NCI-H510A (cell line): ENCODE data around the gene TBC1D22A.

Experiments
- DNase-seq: peaks from one replicate; lab custom pipeline; 2025; lab: John Stamatoyannopoulos, UW

The TBC1D22A gene

DNA sequence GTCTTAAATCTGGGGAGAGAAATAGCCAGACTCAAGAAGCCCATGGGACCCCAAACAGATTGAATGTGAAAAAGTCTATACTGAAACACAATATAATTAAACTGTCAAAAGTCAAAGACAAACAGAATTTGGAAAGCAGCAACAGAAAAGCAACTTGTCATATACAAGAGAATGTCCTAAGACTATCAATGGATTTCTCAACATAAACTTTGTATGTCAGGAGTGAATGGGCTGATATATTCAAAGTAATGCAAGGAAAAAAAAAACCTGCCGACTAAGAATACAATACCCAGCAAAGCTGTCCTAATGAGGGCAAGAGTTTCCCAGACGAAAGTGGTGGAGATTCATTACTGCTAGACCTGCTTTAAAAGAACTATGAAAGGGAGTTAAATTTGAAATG lies 73.2 kb downstream of the TBC1D22A start:
- no peak for DNase-seq

GRCh38 chr22:46841522-46841921 lies 79.1 kb downstream of the TBC1D22A start:
- DNase-seq, result no peak

DNA sequence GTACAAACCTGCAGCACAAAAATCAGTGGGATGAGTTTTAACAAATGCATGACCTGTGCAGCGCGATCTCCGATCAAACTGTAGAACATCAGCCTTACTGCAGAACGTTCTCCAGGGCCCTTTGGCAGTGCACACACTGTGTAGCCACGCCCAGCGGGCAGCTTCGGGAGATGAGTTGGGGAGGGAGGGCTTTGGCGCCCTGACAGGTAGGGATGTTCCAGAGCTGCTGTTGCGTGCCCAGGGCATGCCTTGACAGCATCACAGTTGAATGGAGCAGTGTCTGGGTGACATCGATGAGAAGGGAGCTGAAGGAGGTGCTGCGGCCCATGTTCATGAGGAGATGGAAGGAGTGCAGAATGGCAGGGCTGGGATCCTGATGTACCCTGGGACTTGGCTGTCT lies 80.2 kb downstream of the TBC1D22A start:
- DNase-seq, result no peak

DNA sequence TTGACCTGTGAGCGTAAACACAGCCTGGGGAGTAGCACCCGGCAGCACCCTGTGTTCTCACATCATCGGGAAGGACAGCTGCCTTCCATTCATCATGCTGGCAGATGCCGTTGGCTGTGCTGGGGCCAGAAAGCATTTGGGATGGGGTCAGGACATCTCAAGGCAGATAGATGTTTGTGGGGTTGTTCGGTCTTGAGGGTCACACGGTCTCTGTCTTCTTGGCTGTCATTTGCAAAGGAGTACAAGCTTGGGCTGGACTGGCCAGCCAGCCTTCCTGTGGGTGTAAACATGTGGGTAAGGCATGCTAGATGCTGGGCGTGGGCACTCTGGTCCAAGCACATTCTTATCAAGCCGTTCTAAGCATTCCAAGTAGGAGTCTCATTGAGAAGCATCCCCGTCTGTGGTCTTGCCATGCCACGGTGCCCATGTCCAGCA lies 81.4 kb downstream of the TBC1D22A start:
- no peak for DNase-seq

- DNase-seq, result no peak
Observed at GRCh38 chr22:46844606-46845210, 82.3 kb downstream of the TBC1D22A start.

DNA sequence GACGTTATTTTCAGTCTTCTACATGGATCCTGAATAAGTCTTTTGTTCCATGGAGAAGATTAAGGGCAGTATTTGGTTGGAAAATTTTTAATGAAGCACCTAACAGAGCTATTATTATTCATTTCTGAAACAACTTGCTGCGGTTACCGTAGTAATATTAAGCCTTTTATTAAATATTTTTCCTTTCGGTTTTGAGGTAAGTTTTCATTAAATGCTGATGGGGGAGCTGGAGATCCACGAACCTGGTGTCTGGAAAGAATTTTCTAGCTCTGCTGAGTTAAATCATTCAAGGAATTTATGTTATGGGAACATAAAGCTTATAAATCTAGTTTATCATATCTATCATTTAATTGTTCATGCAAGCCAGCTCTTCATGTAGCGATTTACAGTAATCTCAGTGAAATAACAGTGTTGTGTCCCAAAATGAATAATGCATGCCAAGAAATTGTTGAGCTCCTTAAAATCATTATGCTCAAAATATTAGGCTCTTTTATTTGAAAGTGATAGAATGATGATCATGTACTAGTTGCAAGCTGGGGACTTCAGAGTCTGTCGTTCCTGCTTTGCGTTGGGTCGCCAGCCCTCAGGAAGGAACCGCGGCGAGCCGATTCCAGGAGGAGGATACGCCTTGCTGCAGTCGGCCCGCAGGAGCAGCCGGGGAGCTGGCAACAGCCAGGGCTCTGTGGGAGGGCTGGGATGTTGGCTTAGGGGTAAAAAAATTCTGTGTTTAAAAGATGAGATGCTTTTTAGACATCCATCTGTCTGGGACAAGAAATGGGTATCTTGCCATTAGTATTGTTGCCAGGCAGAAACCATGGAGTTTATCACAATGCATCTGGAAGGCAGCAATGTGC lies 83.1 kb downstream of the TBC1D22A start:
- no peak for DNase-seq

GRCh38 chr22:46846150-46846831 lies 83.8 kb downstream of the TBC1D22A start:
- no peak for DNase-seq

GRCh38 chr22:46846832-46847355 lies 84.4 kb downstream of the TBC1D22A start:
- DNase-seq, result no peak

DNA sequence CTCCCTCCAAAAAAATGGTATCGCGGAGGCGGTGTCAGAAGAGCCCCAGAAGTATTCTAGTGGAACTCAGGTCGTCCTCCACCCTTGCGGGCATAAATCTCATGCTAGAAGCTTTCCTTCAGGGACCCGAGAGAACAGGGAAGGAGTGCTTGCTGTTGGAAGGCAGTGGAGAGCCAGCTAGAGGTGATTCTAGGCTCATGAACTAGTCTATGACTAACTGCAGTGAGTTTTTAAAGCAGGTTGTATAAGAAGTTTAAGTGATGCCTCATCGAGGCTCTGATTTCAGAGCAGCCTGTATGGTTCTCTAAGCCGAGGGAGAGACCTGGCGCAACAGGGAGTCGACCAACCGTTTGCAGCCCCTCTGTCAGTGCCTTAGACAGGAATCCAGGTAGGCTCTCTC lies 85.7 kb downstream of the TBC1D22A start:
- DNase-seq, result no peak

GRCh38 chr22:46849101-46849500 lies 86.7 kb downstream of the TBC1D22A start:
- DNase-seq, result no peak

GRCh38 chr22:46849951-46850350 lies 87.5 kb downstream of the TBC1D22A start:
- no peak for DNase-seq

DNA sequence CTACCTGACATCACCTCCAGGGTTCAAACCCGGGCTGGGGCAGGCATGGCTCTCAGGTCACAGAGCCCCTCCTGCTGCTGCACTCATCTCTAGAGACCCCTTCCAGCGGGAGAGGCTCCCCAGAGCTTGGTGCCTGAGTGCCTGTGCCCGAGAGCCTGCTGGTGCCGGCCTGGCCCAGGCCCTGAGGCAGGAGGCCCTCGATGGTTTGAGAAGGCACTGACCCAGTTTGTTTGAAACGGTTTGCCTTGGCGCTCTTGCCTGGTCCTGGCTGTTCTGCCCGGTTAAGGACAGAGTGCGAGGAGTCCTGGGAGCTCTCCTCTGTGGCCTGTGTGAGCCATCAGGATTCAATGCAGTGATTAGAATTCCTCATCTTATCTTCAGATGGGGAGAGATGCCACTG lies 88.9 kb downstream of the TBC1D22A start:
- DNase-seq, result no peak

DNA sequence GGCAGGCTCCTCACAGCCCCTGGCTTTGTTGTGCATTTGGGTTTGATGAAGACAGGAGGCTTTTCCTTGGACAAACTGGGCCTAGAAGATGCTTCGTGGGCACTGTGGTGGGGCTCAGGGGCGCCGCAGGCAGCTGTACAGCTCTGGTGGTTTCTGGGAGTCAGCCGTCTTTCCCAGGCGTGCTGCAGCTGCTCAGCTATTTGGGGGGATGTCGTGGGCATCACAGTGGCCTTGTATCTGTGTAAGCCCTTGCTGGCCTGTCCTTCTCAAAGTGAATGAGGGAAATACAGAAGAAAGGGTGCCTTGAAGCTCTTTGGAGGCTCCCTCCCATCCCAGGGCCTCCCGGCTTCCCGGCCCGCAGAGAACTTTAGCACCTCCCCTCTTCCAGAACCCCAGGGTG lies 89.5 kb downstream of the TBC1D22A start:
- no peak for DNase-seq

DNA sequence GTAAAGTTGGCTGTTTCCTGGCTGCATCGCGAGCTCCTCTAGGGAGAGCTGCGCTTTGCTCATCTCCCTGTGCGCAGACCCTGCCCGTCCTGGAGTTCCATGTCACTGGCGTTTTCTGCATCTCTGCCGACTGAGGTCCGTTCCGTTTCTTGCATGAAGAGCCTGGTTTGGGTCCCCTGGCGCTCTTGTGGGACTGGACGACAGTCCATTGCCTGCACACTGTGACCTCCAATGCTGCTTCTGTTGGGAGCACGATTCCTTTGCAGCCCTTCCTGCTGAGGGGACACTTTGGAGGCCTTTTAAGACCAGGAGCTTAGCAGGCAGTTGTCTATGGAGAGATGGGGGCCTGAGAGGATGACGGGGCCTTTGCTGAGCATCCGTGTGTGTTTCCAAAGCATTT lies 90.3 kb downstream of the TBC1D22A start:
- no peak for DNase-seq

GRCh38 chr22:46853191-46853590 lies 90.7 kb downstream of the TBC1D22A start:
- no peak for DNase-seq

GRCh38 chr22:46854125-46854870 lies 91.8 kb downstream of the TBC1D22A start:
- DNase-seq, result no peak

DNA sequence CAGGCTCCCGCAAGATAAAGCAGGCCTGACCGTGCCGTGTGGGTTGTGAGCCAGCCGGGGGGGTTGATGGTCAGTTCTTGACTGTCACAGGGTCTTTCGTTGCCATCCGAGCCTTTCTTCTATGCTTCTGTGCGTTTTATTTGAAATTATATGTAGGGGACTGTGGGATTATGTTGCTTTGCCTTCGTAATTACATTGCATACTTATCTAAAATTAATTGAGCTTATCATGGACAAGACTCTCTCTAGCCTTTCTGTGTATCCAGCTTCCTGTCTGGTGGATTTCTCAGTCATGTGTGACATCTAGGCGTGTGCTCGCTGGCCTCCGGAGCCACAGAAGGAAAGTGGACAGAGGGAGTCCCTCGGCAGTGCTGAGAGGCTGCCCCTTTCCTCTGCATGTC lies 93.2 kb downstream of the TBC1D22A start:
- no peak for DNase-seq

DNA sequence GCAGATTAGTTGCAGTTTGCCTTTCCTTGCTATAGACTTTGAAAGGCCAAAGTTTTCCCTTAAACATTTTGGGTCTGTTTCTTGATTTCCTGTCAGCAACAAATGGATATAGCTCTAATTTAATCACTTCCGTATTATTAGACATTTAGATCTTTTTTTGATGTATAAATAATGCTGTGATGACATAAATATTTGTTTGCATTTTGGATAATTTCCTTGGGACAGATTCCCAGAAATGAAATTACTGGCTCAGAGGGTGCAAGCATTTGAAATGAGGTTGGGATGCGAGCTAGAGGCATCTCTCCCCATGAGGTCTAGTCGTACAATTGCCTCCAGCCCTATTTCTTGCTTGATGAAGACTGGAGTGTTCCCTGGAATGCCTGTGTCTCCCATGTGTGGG lies 94.2 kb downstream of the TBC1D22A start:
- no peak for DNase-seq

DNA sequence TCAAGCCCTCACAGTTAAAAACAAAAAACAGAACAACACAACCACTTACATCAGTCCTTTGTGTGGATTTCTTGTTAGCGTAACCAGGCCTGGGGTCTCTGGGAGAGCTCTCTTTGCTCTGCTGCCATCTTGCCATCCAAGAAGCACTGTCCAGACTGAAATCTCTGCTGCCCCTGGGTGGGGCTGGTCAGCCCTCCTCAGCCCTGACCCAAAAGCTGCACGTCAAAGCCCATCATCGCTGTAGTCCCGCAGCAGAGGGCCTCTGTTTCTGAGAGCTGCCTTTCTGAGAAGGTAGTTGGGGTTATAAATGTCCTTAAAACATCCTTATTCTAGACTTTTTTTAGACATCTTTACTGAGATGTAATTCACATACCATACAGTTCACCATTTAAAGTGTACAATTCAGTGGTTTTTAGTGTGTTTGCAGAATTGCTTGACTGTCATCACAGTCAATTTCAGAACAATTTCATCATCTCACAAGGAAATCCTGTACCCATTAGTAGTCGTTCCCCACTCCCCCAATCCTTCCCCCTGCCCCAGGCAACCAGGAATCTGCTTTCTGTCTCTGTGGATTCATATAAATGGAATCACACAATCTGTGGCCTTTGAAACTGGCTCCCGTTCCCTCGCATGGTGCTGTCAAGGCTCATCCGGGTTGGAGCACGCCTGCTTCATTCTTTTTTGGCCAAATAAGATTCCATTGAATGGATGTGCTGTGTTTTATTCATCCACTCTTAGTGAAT lies 94.9 kb downstream of the TBC1D22A start:
- DNase-seq, result no peak

DNA sequence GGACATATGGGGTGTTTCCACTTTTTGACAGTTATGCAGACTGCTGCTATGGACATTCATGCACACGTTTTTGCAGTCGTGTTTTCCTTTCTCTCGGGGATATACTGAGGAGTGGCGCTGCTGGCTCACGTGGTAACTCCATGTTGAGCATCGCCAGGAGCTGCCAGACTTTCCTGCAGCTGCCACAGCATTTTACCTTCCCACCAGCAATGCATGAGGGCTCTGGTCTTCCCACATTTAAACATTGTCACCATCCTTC lies 95.4 kb downstream of the TBC1D22A start:
- DNase-seq, result no peak

DNA sequence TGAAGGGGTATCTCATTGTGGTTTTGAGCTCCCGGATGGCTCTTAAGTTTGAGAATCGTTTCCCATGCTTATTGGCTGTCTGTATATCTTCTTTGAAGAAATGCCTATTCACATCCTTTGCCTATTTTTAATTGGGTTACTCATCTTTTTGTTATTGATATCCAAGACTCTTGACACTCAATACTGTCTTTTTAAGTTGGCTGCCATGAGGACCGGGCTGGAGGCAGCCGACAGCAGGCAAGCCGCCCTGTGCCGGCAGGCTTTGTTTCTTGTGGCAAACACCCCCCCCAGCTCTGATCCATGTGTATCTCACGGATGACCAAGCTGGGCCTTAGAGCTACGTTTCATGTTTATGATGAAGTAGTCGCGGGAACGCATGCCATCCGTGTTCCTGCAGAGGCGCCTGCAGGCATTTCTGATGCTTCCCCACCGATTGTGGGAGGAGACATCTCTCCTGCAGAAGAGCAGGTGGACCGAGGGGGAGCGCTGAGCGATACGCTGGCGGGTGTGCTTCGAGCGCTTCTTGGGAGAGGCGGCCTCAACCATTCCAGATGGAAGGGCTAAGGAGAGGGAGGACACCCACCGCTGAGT lies 95.8 kb downstream of the TBC1D22A start:
- DNase-seq, result no peak
